ENCODE results near the gene OR2A2.

OR2A2 gene

DNA sequence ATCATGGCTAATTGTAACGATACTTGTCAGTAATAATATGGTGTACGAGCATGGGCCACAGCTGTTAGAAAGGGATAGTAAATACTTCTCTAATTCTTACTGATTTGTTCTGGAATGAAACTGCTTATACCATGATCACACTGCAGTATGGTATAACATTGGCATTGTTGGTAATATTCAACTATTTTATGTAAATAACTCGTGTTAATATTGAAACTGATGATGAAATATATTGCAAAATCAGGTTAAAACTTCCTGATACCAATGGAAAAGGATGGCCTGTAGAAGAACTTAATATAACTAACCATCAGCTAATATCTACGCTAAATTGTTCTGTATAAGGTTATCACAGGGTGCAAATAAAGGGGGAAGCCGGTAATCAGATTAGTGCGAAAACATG lies 23.9 kb downstream of the OR2A2 start:
- TF ChIP-seq POLR2AphosphoS5 (IDR thresholded peaks at IDR 0.05; ENCODE audit: low read depth, low read length) = no peak
- no peak for TF ChIP-seq SIN3A (IDR thresholded peaks at IDR 0.05; ENCODE audit: borderline replicate concordance, insufficient read depth, low read length)
- TF ChIP-seq FOXP2 (optimal IDR thresholded peaks at IDR 0.05; ENCODE audit: borderline replicate concordance, extremely low read depth, extremely low read length, insufficient read depth) = no peak
- no peak for TF ChIP-seq TAF1 (IDR thresholded peaks at IDR 0.05; ENCODE audit: borderline replicate concordance, insufficient read depth, low read length)
- no peak for TF ChIP-seq REST (IDR thresholded peaks at IDR 0.05; ENCODE audit: insufficient read depth in 1 of 2, low read depth in 2 of 2, low read length in 2 of 2)

DNA sequence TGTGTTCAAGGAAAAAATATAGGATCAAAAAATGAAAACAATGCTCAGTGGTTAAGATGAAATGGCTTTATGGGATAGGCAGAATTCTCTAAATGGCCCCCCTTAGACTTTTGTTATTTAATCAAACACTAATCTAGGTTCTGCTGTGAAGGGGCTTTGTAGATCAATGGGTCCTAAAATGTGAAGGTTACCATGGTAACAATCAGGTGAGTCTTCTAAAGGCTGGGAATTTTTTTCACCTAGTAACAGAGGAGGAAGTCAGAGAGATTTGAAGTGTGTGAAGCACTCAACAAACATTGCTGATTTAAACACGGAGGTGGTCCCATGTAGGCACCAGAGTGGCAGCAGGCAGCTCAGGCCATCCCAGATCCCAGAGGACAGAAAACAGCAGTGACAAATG lies 24.7 kb downstream of the OR2A2 start:
- TF ChIP-seq SIN3A (IDR thresholded peaks at IDR 0.05; ENCODE audit: borderline replicate concordance, insufficient read depth, low read length) (no peak), TAF1 (IDR thresholded peaks at IDR 0.05; ENCODE audit: borderline replicate concordance, insufficient read depth, low read length) (no peak), REST (IDR thresholded peaks at IDR 0.05; ENCODE audit: insufficient read depth in 1 of 2, low read depth in 2 of 2, low read length in 2 of 2) (no peak), FOXP2 (optimal IDR thresholded peaks at IDR 0.05; ENCODE audit: borderline replicate concordance, extremely low read depth, extremely low read length, insufficient read depth) (no peak), POLR2AphosphoS5 (IDR thresholded peaks at IDR 0.05; ENCODE audit: low read depth, low read length) (no peak)

GRCh38 chr7:144137501-144137900 lies 28.1 kb downstream of the OR2A2 start:
- TF ChIP-seq TAF1 (IDR thresholded peaks at IDR 0.05; ENCODE audit: borderline replicate concordance, insufficient read depth, low read length) (no peak), REST (IDR thresholded peaks at IDR 0.05; ENCODE audit: insufficient read depth in 1 of 2, low read depth in 2 of 2, low read length in 2 of 2) (no peak), FOXP2 (optimal IDR thresholded peaks at IDR 0.05; ENCODE audit: borderline replicate concordance, extremely low read depth, extremely low read length, insufficient read depth) (no peak), POLR2AphosphoS5 (IDR thresholded peaks at IDR 0.05; ENCODE audit: low read depth, low read length) (no peak), SIN3A (IDR thresholded peaks at IDR 0.05; ENCODE audit: borderline replicate concordance, insufficient read depth, low read length) (no peak)

GRCh38 chr7:144142187-144142586 lies 32.8 kb downstream of the OR2A2 start:
- no peak for TF ChIP-seq TAF1 (IDR thresholded peaks at IDR 0.05; ENCODE audit: borderline replicate concordance, insufficient read depth, low read length)
- TF ChIP-seq SIN3A (IDR thresholded peaks at IDR 0.05; ENCODE audit: borderline replicate concordance, insufficient read depth, low read length) = no peak
- TF ChIP-seq REST (IDR thresholded peaks at IDR 0.05; ENCODE audit: insufficient read depth in 1 of 2, low read depth in 2 of 2, low read length in 2 of 2) = no peak
- TF ChIP-seq POLR2AphosphoS5 (IDR thresholded peaks at IDR 0.05; ENCODE audit: low read depth, low read length) = no peak
- TF ChIP-seq FOXP2 (optimal IDR thresholded peaks at IDR 0.05; ENCODE audit: borderline replicate concordance, extremely low read depth, extremely low read length, insufficient read depth) = no peak

DNA sequence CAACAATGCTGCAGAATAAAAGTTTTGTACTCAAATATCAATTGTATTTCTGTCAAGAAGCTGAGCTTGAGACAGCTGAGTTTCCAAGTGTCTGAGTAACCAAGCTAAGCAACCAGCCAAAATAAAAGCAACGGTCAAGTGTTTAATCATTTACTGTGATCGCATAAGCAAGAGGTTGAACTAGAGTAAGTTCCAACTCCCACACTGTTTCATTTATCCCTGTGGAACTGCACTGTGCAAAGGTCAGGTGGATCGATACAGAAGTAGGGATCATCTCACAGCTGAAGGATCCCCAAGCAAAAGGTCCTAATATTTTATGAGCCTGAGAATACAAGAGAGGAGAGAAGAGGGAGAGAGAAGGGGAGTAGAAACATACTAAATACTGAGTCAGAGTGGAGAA lies 35.0 kb downstream of the OR2A2 start:
- TF ChIP-seq TAF1 (IDR thresholded peaks at IDR 0.05; ENCODE audit: borderline replicate concordance, insufficient read depth, low read length) (no peak), SIN3A (IDR thresholded peaks at IDR 0.05; ENCODE audit: borderline replicate concordance, insufficient read depth, low read length) (no peak), POLR2AphosphoS5 (IDR thresholded peaks at IDR 0.05; ENCODE audit: low read depth, low read length) (no peak), REST (IDR thresholded peaks at IDR 0.05; ENCODE audit: insufficient read depth in 1 of 2, low read depth in 2 of 2, low read length in 2 of 2) (no peak), FOXP2 (optimal IDR thresholded peaks at IDR 0.05; ENCODE audit: borderline replicate concordance, extremely low read depth, extremely low read length, insufficient read depth) (no peak)
